ENCODE results near the gene ERCC6L2.

DNA sequence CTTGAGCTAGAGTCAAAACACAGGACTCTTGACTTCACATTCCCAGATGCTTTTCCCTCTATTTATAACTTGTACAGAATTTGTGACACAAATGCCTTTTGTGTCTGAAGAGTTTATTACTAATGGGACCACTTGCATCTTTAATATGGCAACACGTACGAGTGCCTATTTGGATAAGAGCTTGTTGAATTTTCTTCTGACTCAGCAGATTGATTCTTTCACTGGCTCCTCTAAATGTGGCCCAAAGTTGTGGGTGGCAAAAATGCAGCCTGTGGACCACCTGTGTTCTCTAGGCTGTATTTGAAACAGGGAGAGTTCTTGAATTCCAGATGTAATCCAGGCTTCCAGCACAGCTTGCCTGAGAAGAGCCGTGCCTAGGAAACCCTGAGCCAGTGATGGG lies 34.1 kb upstream of the ERCC6L2 start:
- no peak for TF ChIP-seq POLR2A (IDR thresholded peaks at IDR 0.05)
- TF ChIP-seq, protein P1, sequence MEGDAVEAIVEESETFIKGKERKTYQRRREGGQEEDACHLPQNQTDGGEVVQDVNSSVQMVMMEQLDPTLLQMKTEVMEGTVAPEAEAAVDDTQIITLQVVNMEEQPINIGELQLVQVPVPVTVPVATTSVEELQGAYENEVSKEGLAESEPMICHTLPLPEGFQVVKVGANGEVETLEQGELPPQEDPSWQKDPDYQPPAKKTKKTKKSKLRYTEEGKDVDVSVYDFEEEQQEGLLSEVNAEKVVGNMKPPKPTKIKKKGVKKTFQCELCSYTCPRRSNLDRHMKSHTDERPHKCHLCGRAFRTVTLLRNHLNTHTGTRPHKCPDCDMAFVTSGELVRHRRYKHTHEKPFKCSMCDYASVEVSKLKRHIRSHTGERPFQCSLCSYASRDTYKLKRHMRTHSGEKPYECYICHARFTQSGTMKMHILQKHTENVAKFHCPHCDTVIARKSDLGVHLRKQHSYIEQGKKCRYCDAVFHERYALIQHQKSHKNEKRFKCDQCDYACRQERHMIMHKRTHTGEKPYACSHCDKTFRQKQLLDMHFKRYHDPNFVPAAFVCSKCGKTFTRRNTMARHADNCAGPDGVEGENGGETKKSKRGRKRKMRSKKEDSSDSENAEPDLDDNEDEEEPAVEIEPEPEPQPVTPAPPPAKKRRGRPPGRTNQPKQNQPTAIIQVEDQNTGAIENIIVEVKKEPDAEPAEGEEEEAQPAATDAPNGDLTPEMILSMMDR (IDR thresholded peaks at IDR 0.05) = no peak
